Type B pancreatic cell (in vitro differentiated cells): ENCODE data around the gene PRICKLE1. TPM values are rescaled to one million over a fixed set of nuclear protein-coding genes. Genes with fewer than 3 reads are reported as not detected.

Source experiments
- DNase-seq: peaks from one replicate; pipeline ENCODE4 v3.0.0; 2021; ENCODE audit warnings: mixed read lengths; ENCODE audit not compliant: unreplicated experiment; ENCODE audit errors: extremely low spot score
- H3K27ac Mint-ChIP-seq: 2 replicates; pipeline ENCODE4 v1.8.0; 2021; ENCODE audit warnings: mild to moderate bottlenecking, mixed read lengths
- H3K27me3 Mint-ChIP-seq: 2 replicates; pipeline ENCODE4 v1.8.0; 2021; ENCODE audit warnings: mixed read lengths
- H3K36me3 Mint-ChIP-seq: 2 replicates; pipeline ENCODE4 v1.8.0; 2021; ENCODE audit warnings: mixed read lengths
- H3K4me1 Mint-ChIP-seq: one replicate; pipeline ENCODE4 v1.8.0; 2021; ENCODE audit warnings: mixed read lengths; ENCODE audit not compliant: unreplicated experiment
- H3K4me3 Mint-ChIP-seq: 2 replicates; pipeline ENCODE4 v1.8.0; 2021; ENCODE audit warnings: mild to moderate bottlenecking, mixed read lengths
- H3K9me3 Mint-ChIP-seq: 2 replicates; pipeline ENCODE4 v1.8.0; 2021; ENCODE audit warnings: mixed read lengths
- total RNA-seq: library from RNA; stranded (reverse); gene quantifications from 2 replicates; pipeline ENCODE4 v1.2.1, GENCODE V29; 2021; ENCODE audit warnings: low replicate concordance
- TF ChIP-seq, protein P1 (sequence below): fragments of 200-600 bp; sonication (generic); conservative IDR thresholded peaks from 2 replicates; pipeline ENCODE4 v1.5.0; 2021; ENCODE audit warnings: antibody characterized with exemption, mild to moderate bottlenecking

Gene PRICKLE1
- total RNA-seq, 1 donor from 2014 or later = 28.7 TPM

- TF ChIP-seq, protein P1, sequence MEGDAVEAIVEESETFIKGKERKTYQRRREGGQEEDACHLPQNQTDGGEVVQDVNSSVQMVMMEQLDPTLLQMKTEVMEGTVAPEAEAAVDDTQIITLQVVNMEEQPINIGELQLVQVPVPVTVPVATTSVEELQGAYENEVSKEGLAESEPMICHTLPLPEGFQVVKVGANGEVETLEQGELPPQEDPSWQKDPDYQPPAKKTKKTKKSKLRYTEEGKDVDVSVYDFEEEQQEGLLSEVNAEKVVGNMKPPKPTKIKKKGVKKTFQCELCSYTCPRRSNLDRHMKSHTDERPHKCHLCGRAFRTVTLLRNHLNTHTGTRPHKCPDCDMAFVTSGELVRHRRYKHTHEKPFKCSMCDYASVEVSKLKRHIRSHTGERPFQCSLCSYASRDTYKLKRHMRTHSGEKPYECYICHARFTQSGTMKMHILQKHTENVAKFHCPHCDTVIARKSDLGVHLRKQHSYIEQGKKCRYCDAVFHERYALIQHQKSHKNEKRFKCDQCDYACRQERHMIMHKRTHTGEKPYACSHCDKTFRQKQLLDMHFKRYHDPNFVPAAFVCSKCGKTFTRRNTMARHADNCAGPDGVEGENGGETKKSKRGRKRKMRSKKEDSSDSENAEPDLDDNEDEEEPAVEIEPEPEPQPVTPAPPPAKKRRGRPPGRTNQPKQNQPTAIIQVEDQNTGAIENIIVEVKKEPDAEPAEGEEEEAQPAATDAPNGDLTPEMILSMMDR = no peak
- Mint-ChIP-seq H3K4me3 (no peak overlapping the region), H3K9me3 (peaks cover 14% of the 10 kb centered on the region), H3K4me1 (peaks cover 20% of the 10 kb centered on the region), H3K27ac (no peak overlapping the region), H3K27me3 (no peaks in the 10 kb centered on the region), H3K36me3 (peaks cover 74% of the 10 kb centered on the region)
- DNase-seq = no peak
Observed at GRCh38 chr12:42445891-42446290, 143.7 kb downstream of the PRICKLE1 start.

GRCh38 chr12:42444192-42444943, 145.2 kb downstream of the PRICKLE1 start:
- DNase-seq = no peak
- peaks cover 66% of the 10 kb centered on the region for H3K36me3 Mint-ChIP-seq
- TF ChIP-seq, protein P1 = no peak
- peaks cover 14% of the 10 kb centered on the region for H3K9me3 Mint-ChIP-seq
- H3K27ac Mint-ChIP-seq = no peak overlapping the region
- H3K4me1 Mint-ChIP-seq = peaks cover 16% of the 10 kb centered on the region
- H3K4me3 Mint-ChIP-seq = no peak overlapping the region
- H3K27me3 Mint-ChIP-seq = no peaks in the 10 kb centered on the region

DNA sequence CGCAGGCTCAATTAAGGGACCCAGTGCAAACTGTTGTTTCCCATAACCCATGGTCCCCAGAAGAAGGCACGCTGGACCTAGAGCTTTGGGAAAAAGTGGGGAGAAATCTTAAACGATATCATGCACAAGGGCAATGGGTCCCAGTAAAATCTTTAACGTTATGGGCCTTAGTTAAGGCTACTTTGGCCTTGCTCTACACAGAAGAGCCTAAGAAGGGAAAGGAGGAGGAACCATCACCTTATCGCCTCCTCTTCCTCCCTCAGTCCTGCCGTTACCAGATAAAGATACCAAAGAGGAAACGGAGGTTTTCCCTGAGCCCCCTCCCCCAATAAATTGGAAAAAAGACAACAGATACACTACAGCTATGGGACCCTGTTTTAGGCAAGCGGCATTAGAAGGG, 146.7 kb downstream of the PRICKLE1 start:
- peaks cover 16% of the 10 kb centered on the region for H3K4me1 Mint-ChIP-seq
- TF ChIP-seq, protein P1 = no peak
- H3K27me3 Mint-ChIP-seq = no peaks in the 10 kb centered on the region
- H3K36me3 Mint-ChIP-seq = peaks cover 58% of the 10 kb centered on the region
- DNase-seq = no peak
- H3K27ac Mint-ChIP-seq = no peak overlapping the region
- no peak overlapping the region for H3K4me3 Mint-ChIP-seq
- H3K9me3 Mint-ChIP-seq = peaks cover 14% of the 10 kb centered on the region

GRCh38 chr12:42442311-42442759, 147.2 kb downstream of the PRICKLE1 start:
- Mint-ChIP-seq H3K27me3 (no peaks in the 10 kb centered on the region), H3K9me3 (peaks cover 14% of the 10 kb centered on the region), H3K36me3 (peaks cover 58% of the 10 kb centered on the region), H3K27ac (no peak overlapping the region), H3K4me3 (no peak overlapping the region), H3K4me1 (peaks cover 12% of the 10 kb centered on the region)
- TF ChIP-seq, protein P1 = no peak
- DNase-seq = no peak

DNA sequence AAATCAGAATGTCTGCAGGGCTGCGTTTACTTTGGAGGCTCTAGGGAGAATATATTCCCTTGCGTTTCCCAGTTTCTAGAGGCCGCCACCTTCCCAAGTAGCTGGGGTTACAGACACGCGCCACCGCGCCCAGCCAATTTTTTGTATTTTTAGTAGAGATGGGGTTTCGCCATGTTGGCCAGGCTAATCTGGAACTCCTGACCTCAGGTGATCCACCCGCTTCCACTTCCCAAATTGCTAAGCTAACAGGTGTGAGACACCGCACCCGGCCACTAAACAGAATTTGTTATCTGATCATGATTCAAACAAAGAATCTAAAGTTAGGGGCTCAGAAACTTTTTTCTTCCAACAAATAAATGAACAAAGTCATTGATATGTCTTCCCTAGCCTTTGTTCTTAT, 148.9 kb downstream of the PRICKLE1 start:
- Mint-ChIP-seq H3K27me3 (no peaks in the 10 kb centered on the region), H3K27ac (no peak overlapping the region), H3K9me3 (peaks cover 14% of the 10 kb centered on the region), H3K36me3 (peaks cover 51% of the 10 kb centered on the region), H3K4me3 (no peak overlapping the region), H3K4me1 (no peaks in the 10 kb centered on the region)
- no peak for DNase-seq
- TF ChIP-seq, protein P1 = no peak
